Measurements from ENCODE around the gene HSPBAP1. TPM values are rescaled to one million over a fixed set of nuclear protein-coding genes. Genes with fewer than 3 reads are reported as not detected.

The HSPBAP1 gene
- polyA plus RNA-seq, 1 donor (not counting 4 experiments of a cell fraction or from before 2014, with no cell fraction given) = 9.5 TPM

DNA sequence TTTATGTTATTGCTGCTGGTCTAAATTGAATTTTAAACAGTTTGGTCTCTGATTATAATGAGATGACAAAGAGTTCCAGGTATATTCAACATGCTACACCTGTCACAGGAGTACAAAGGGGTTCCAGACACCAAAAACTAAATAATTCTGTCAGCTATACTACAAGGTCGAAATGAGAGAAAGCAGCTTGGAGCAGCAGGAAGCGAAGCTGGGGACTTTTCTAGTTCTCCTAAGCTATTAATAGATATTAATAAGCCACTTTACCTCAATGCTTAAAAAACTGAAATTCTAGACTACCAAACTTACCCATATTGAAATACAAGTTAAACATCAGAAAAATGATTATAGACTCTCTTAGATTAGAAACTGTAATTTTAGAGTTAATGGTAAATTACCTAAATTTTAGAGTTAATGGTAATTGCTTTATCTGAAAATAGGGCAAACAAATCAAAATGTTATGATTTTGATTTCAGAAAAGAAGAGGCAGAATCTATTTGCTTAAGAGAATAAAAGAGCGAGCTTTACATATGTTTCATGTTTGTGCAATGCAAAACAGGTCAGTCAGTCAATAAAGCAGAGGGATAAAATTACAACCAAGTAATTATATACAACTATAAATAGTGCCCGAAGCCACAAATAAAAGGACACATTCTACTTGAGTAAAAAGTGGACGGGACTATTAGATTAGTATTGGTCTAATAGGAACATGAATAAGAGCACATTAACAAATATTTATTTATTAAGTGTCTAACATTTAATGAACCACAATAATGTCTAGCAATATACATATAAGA, 16.8 kb downstream of the HSPBAP1 start:
- DNase-seq (ENCODE audit: low read depth, low spot score) = no peak
- Histone ChIP-seq H3K9me3 (ENCODE audit: control insufficient read depth, low read depth, low read length) (no peaks in the 10 kb centered on the region), H4K20me1 (ENCODE audit: control insufficient read depth, extremely low read depth, insufficient read depth, low read length) (no peaks in the 10 kb centered on the region)

DNA sequence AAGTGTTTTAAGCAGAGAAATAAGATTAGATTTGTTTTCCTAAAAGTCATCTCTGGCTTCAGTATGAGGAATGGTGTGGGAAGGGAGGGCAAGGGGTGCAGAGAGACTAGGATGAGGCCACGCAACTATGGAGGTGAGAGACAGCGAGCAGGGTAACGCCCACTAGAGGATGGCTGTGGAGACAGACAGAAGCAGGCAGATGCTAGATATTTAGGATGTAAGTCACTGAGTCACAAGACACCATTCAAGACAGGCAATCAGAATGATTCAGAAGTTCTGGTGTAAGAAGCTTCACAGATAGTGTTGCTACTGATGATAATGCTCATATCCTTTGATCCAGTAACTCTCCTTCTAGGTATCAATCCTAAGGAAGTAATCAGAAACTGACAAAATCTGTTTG, 19.1 kb downstream of the HSPBAP1 start:
- peak; percentile 20 for FAIRE-seq
- dilution Hi-C loops (cut with MboI; ENCODE audit: extremely low pct_ligation_motif_present, low sequenced_read_pairs) = no loop called here
- no peak overlapping the region for H3K27ac ChIP-seq (ENCODE audit: control insufficient read depth, insufficient read depth, low read length)

More for the DNA sequence above, 16.8 kb downstream of the HSPBAP1 start:
- dilution Hi-C loops (cut with MboI; ENCODE audit: extremely low pct_ligation_motif_present, low sequenced_read_pairs) = no loop called here
- TF ChIP-seq CTCF (optimal IDR thresholded peaks at IDR 0.05 in 1 of 3, IDR thresholded peaks at IDR 0.05 in 1 of 3, conservative IDR thresholded peaks at IDR 0.05 in 1 of 3; ENCODE audit: extremely low read depth in 1 of 3, insufficient read depth in 2 of 3, low read length in 3 of 3) = no peak
- no peak for TF ChIP-seq EZH2 (IDR thresholded peaks at IDR 0.05; ENCODE audit: low read length)
- Histone ChIP-seq H3K9ac (ENCODE audit: control insufficient read depth, extremely low read depth, insufficient read depth, low read length) (no peak overlapping the region), H3K4me3 (ENCODE audit: control insufficient read depth in 2 of 3, extremely low read depth in 1 of 3, insufficient read depth in 2 of 3, low read depth in 1 of 3, low read length in 3 of 3) (no peak overlapping the region), H3K27ac (ENCODE audit: control insufficient read depth, insufficient read depth, low read length) (no peak overlapping the region), H3K4me1 (ENCODE audit: control insufficient read depth, extremely low read depth, insufficient read depth, low read length) (no peaks in the 10 kb centered on the region), H3K36me3 (ENCODE audit: control insufficient read depth in 2 of 2, extremely low read depth in 1 of 2, insufficient read depth in 2 of 2, low read length in 2 of 2) (no peaks in the 10 kb centered on the region), H3K9me1 (ENCODE audit: control insufficient read depth, extremely low read depth, insufficient read depth, low read length) (no peaks in the 10 kb centered on the region), H2AFZ (ENCODE audit: control insufficient read depth, low read length) (no peak overlapping the region), H3K4me2 (ENCODE audit: control insufficient read depth, extremely low read depth, insufficient read depth, low read depth, low read length) (no peak overlapping the region), H3K79me2 (ENCODE audit: control insufficient read depth, insufficient read depth, low read length) (no peaks in the 10 kb centered on the region), H3K27me3 (ENCODE audit: control insufficient read depth, extremely low read depth, insufficient read depth, low read length) (no peaks in the 10 kb centered on the region)
- FAIRE-seq = no peak

More for the DNA sequence above, 19.1 kb downstream of the HSPBAP1 start:
- Histone ChIP-seq H2AFZ (ENCODE audit: control insufficient read depth, low read length) (no peak overlapping the region), H3K4me3 (ENCODE audit: control insufficient read depth in 2 of 3, extremely low read depth in 1 of 3, insufficient read depth in 2 of 3, low read depth in 1 of 3, low read length in 3 of 3) (no peak overlapping the region), H4K20me1 (ENCODE audit: control insufficient read depth, extremely low read depth, insufficient read depth, low read length) (no peaks in the 10 kb centered on the region), H3K27me3 (ENCODE audit: control insufficient read depth, extremely low read depth, insufficient read depth, low read length) (no peaks in the 10 kb centered on the region), H3K79me2 (ENCODE audit: control insufficient read depth, insufficient read depth, low read length) (no peaks in the 10 kb centered on the region), H3K9me3 (ENCODE audit: control insufficient read depth, low read depth, low read length) (no peaks in the 10 kb centered on the region), H3K9ac (ENCODE audit: control insufficient read depth, extremely low read depth, insufficient read depth, low read length) (no peak overlapping the region), H3K9me1 (ENCODE audit: control insufficient read depth, extremely low read depth, insufficient read depth, low read length) (no peaks in the 10 kb centered on the region), H3K4me1 (ENCODE audit: control insufficient read depth, extremely low read depth, insufficient read depth, low read length) (no peaks in the 10 kb centered on the region), H3K4me2 (ENCODE audit: control insufficient read depth, extremely low read depth, insufficient read depth, low read depth, low read length) (no peak overlapping the region), H3K36me3 (ENCODE audit: control insufficient read depth in 2 of 2, extremely low read depth in 1 of 2, insufficient read depth in 2 of 2, low read length in 2 of 2) (no peaks in the 10 kb centered on the region)
- no peak for DNase-seq (ENCODE audit: low read depth, low spot score)
- TF ChIP-seq EZH2 (IDR thresholded peaks at IDR 0.05; ENCODE audit: low read length) (no peak), CTCF (optimal IDR thresholded peaks at IDR 0.05 in 1 of 3, IDR thresholded peaks at IDR 0.05 in 1 of 3, conservative IDR thresholded peaks at IDR 0.05 in 1 of 3; ENCODE audit: extremely low read depth in 1 of 3, insufficient read depth in 2 of 3, low read length in 3 of 3) (peak; percentile 23 to 42 (median 25))
